Thyroid gland (tissue), 4 donors: Measurements from ENCODE around the gene DDC. TPM values are rescaled to one million over a fixed set of nuclear protein-coding genes. Genes with fewer than 3 reads are reported as not detected.
A peak's percentile ranks its signal among the peaks of the same experiment; 100 is the strongest.
"Not testable (repeated sequence)": the region's sequence is repeated elsewhere in the genome, so short reads cannot be mapped to it uniquely, and the experiment has no call there.

Experiments used
- DNase-seq, 2 donors: peaks; one replicate each; pipeline ENCODE4 v3.0.0-alpha.2; 2019
- H3K27ac ChIP-seq, 3 donors: fragments of 200-600 bp; sonication (generic); 1 replicate in 2 of 3; 2 replicates in 1 of 3; pipeline ENCODE4 v1.5.1; 2016 to 2019; ENCODE audit warnings: mild to moderate bottlenecking in 1 of 3, moderate library complexity in 1 of 3
- H3K27me3 ChIP-seq: fragments of 200-600 bp; sonication (generic); one replicate; pipeline ENCODE4 v1.5.1; 2019
- H3K36me3 ChIP-seq, 2 donors: fragments of 200-600 bp; sonication (generic); one replicate each; pipeline ENCODE4 v1.5.1; 2016 to 2019
- H3K4me1 ChIP-seq, 2 donors: fragments of 200-600 bp; sonication (generic); one replicate each; pipeline ENCODE4 v1.5.1; 2017 to 2019
- H3K4me3 ChIP-seq, 3 donors: fragments of 200-600 bp; sonication (generic); replicated peaks in 1 of 3; 1 replicate in 2 of 3; 2 replicates in 1 of 3; pipeline ENCODE4 v1.5.1; 2016; ENCODE audit warnings: mild to moderate bottlenecking in 1 of 3
- H3K9me3 ChIP-seq: fragments of 200-600 bp; sonication (generic); one replicate; pipeline ENCODE4 v1.5.1; 2017
- CTCF ChIP-seq, 6 experiments: fragments of 200-600 bp in 3 of 6; fragments of 450-650 bp in 3 of 6; sonication (generic) in 3 of 6; IDR thresholded peaks; one replicate each; pipeline ENCODE4 v1.5.1; 2016 to 2019; ENCODE audit warnings: antibody characterized with exemption in 6 of 6, mild to moderate bottlenecking in 2 of 6, inconsistent platforms in 1 of 6, moderate library complexity in 1 of 6
- POLR2A ChIP-seq, 2 donors: fragments of 450-650 bp; IDR thresholded peaks; one replicate each; pipeline ENCODE4 v1.6.1; 2017; ENCODE audit warnings: antibody characterized with exemption in 2 of 2, mild to moderate bottlenecking in 2 of 2, moderate library complexity in 1 of 2
- WGBS, 2 donors: methylation state at CpG; one replicate each; pipeline ENCODE4 v1.1.5; 2017; 5-methylcytosine and 5-hydroxymethylcytosine counted together
- intact Hi-C: fragments of 100-400 bp; cut with DNase I; formaldehyde crosslinking; loops from one replicate; pipeline ENCODE4 v1.15.1; 2023
- total RNA-seq, 4 donors: library from RNA; depleted of rRNA; stranded (reverse); fragments of >200 nt; gene quantifications; one replicate each; pipeline ENCODE4 v1.2.3, GENCODE V29; 2016

Gene DDC
- total RNA-seq, 4 donors from 2014 or later = 2.7 TPM; not detected in 3

GRCh38 chr7:50554431-50555322 lies 10.5 kb downstream of the DDC start:
- H3K4me3 ChIP-seq = no peak overlapping the region
- no peak for DNase-seq
- 75 to 78% methylated on average over 11 to 14 of the region's 14 CpGs for WGBS, 2 donors
- no peak overlapping the region for H3K27ac ChIP-seq
- no peaks in the 10 kb centered on the region for H3K9me3 ChIP-seq
- no peak for TF ChIP-seq POLR2A (IDR thresholded peaks at IDR 0.05)
- no peak for TF ChIP-seq CTCF (IDR thresholded peaks at IDR 0.05)
- no peaks in the 10 kb centered on the region for H3K4me1 ChIP-seq
- H3K36me3 ChIP-seq = no peaks in the 10 kb centered on the region
- no peaks in the 10 kb centered on the region for H3K27me3 ChIP-seq
- intact Hi-C loops = no loop called here

- no peak for TF ChIP-seq CTCF (IDR thresholded peaks at IDR 0.05)
Observed at GRCh38 chr7:50553973-50554372, 11.2 kb downstream of the DDC start.

GRCh38 chr7:50552921-50553320 lies 12.3 kb downstream of the DDC start:
- intact Hi-C loops = no loop called here
- 16 to 23% methylated on average over 4 of the region's 4 CpGs for WGBS, 2 donors
- Histone ChIP-seq H3K4me3 (no peak overlapping the region), H3K9me3 (no peaks in the 10 kb centered on the region), H3K27me3 (no peaks in the 10 kb centered on the region), H3K27ac (no peak overlapping the region), H3K36me3 (no peaks in the 10 kb centered on the region), H3K4me1 (no peaks in the 10 kb centered on the region)
- DNase-seq = peak in 1 of 2 donors; percentile 12
- TF ChIP-seq CTCF (IDR thresholded peaks at IDR 0.05) (no peak), POLR2A (IDR thresholded peaks at IDR 0.05) (no peak)

More at GRCh38 chr7:50553973-50554372, 11.2 kb downstream of the DDC start:
- no peaks in the 10 kb centered on the region for H3K4me1 ChIP-seq
- no peaks in the 10 kb centered on the region for H3K9me3 ChIP-seq
- no peak for DNase-seq
- no peaks in the 10 kb centered on the region for H3K36me3 ChIP-seq
- intact Hi-C loops = no loop called here
- no peak overlapping the region for H3K27ac ChIP-seq
- WGBS, 2 donors = 34 to 38% methylated on average over 3 of the region's 3 CpGs
- no peak overlapping the region for H3K4me3 ChIP-seq
- no peaks in the 10 kb centered on the region for H3K27me3 ChIP-seq

GRCh38 chr7:50552139-50552538 lies 13.1 kb downstream of the DDC start:
- Histone ChIP-seq H3K36me3 (no peaks in the 10 kb centered on the region), H3K9me3 (no peaks in the 10 kb centered on the region), H3K27ac (no peak overlapping the region), H3K4me3 (no peak overlapping the region), H3K4me1 (no peaks in the 10 kb centered on the region), H3K27me3 (no peaks in the 10 kb centered on the region)
- DNase-seq = peak in 1 of 2 donors; percentile 5
- 38 to 40% methylated on average over 4 of the region's 4 CpGs for WGBS, 2 donors
- no peak for TF ChIP-seq POLR2A (IDR thresholded peaks at IDR 0.05)
- TF ChIP-seq CTCF (IDR thresholded peaks at IDR 0.05) = no peak
- intact Hi-C loops = no loop called here

GRCh38 chr7:50545613-50546012 lies 19.6 kb downstream of the DDC start:
- WGBS, 2 donors = 83 to 91% methylated on average over 4 of the region's 4 CpGs
- H3K4me3 ChIP-seq, H3K4me1 ChIP-seq, H3K36me3 ChIP-seq, H3K9me3 ChIP-seq, DNase-seq, intact Hi-C loops, H3K27me3 ChIP-seq, H3K27ac ChIP-seq: not testable (repeated sequence)
